ENCODE data around the gene CHL1. TPM values are rescaled to one million over a fixed set of nuclear protein-coding genes. Genes with fewer than 3 reads are reported as not detected.

Gene CHL1
- polyA plus RNA-seq, 4 donors, result under 0.01 to 6.6 (median 1.9) TPM

- DNase-seq (no peak), FAIRE-seq (no peak)
- no peak overlapping the region for H3K27ac ChIP-seq (ENCODE audit: low read depth in 1 of 3, low read length in 2 of 3)
- H3K4me1 ChIP-seq (ENCODE audit: control insufficient read depth in 3 of 3, insufficient read depth in 2 of 3, low read depth in 1 of 3, low read length in 2 of 3), result no peaks in the 10 kb centered on the region
- WGBS, 3 donors, result 80 to 88% (median 87%) methylated on average over 3 of the region's 3 CpGs
- H3K27me3 ChIP-seq (ENCODE audit: control insufficient read depth in 3 of 3, insufficient read depth in 3 of 3, low read length in 3 of 3), result no peaks in the 10 kb centered on the region
- H3K9me3 ChIP-seq (ENCODE audit: control insufficient read depth in 2 of 2, insufficient read depth in 1 of 2, low read depth in 1 of 2, low read length in 1 of 2), result no peaks in the 10 kb centered on the region
- no peaks in the 10 kb centered on the region for H3K36me3 ChIP-seq (ENCODE audit: control insufficient read depth in 3 of 3, insufficient read depth in 2 of 3, low read depth in 1 of 3, low read length in 3 of 3)
- no peak overlapping the region for H3K4me3 ChIP-seq (ENCODE audit: low read depth in 1 of 3, low read length in 3 of 3)
Measured at GRCh38 chr3:317012-317411, 120.4 kb downstream of the CHL1 start.

- no peaks in the 10 kb centered on the region for H3K9me3 ChIP-seq (ENCODE audit: control insufficient read depth in 2 of 2, insufficient read depth in 1 of 2, low read depth in 1 of 2, low read length in 1 of 2)
- no peak for DNase-seq
- no peaks in the 10 kb centered on the region for H3K4me1 ChIP-seq (ENCODE audit: control insufficient read depth in 3 of 3, insufficient read depth in 2 of 3, low read depth in 1 of 3, low read length in 2 of 3)
- no peak overlapping the region for H3K4me3 ChIP-seq (ENCODE audit: low read depth in 1 of 3, low read length in 3 of 3)
- H3K27ac ChIP-seq (ENCODE audit: low read depth in 1 of 3, low read length in 2 of 3), result no peak overlapping the region
- no peaks in the 10 kb centered on the region for H3K27me3 ChIP-seq (ENCODE audit: control insufficient read depth in 3 of 3, insufficient read depth in 3 of 3, low read length in 3 of 3)
- H3K36me3 ChIP-seq (ENCODE audit: control insufficient read depth in 3 of 3, insufficient read depth in 2 of 3, low read depth in 1 of 3, low read length in 3 of 3), result no peaks in the 10 kb centered on the region
- 27 to 75% (median 55%) methylated on average over 2 of the region's 2 CpGs for WGBS, 3 donors
- FAIRE-seq, result no peak
Measured at GRCh38 chr3:318903-319302, 122.3 kb downstream of the CHL1 start.

GRCh38 chr3:324423-324822 is 127.9 kb downstream of the CHL1 start:
- DNase-seq (no peak), FAIRE-seq (no peak)
- no peak overlapping the region for H3K4me3 ChIP-seq (ENCODE audit: low read depth in 1 of 3, low read length in 3 of 3)
- no peaks in the 10 kb centered on the region for H3K36me3 ChIP-seq (ENCODE audit: control insufficient read depth in 3 of 3, insufficient read depth in 2 of 3, low read depth in 1 of 3, low read length in 3 of 3)
- H3K27me3 ChIP-seq (ENCODE audit: control insufficient read depth in 3 of 3, insufficient read depth in 3 of 3, low read length in 3 of 3), result no peaks in the 10 kb centered on the region
- H3K4me1 ChIP-seq (ENCODE audit: control insufficient read depth in 3 of 3, insufficient read depth in 2 of 3, low read depth in 1 of 3, low read length in 2 of 3), result no peaks in the 10 kb centered on the region
- H3K9me3 ChIP-seq (ENCODE audit: control insufficient read depth in 2 of 2, insufficient read depth in 1 of 2, low read depth in 1 of 2, low read length in 1 of 2), result no peaks in the 10 kb centered on the region
- 91 to 98% (median 94%) methylated on average over 2 of the region's 2 CpGs for WGBS, 3 donors
- no peak overlapping the region for H3K27ac ChIP-seq (ENCODE audit: low read depth in 1 of 3, low read length in 2 of 3)

- Histone ChIP-seq H3K27me3 (ENCODE audit: control insufficient read depth in 3 of 3, insufficient read depth in 3 of 3, low read length in 3 of 3) (no peaks in the 10 kb centered on the region), H3K27ac (ENCODE audit: low read depth in 1 of 3, low read length in 2 of 3) (no peak overlapping the region), H3K9me3 (ENCODE audit: control insufficient read depth in 2 of 2, insufficient read depth in 1 of 2, low read depth in 1 of 2, low read length in 1 of 2) (no peaks in the 10 kb centered on the region), H3K36me3 (ENCODE audit: control insufficient read depth in 3 of 3, insufficient read depth in 2 of 3, low read depth in 1 of 3, low read length in 3 of 3) (no peaks in the 10 kb centered on the region), H3K4me1 (ENCODE audit: control insufficient read depth in 3 of 3, insufficient read depth in 2 of 3, low read depth in 1 of 3, low read length in 2 of 3) (no peaks in the 10 kb centered on the region), H3K4me3 (ENCODE audit: low read depth in 1 of 3, low read length in 3 of 3) (no peak overlapping the region)
- DNase-seq, result no peak
- FAIRE-seq, result peak; percentile 57
- 82 to 94% (median 91%) methylated on average over 1 of the region's 1 CpG for WGBS, 3 donors
Measured at GRCh38 chr3:325495-325894, 128.9 kb downstream of the CHL1 start.

- WGBS, 3 donors, result 17 to 60% (median 39%) methylated on average over 1 of the region's 1 CpG
- Histone ChIP-seq H3K36me3 (ENCODE audit: control insufficient read depth in 3 of 3, insufficient read depth in 2 of 3, low read depth in 1 of 3, low read length in 3 of 3) (no peaks in the 10 kb centered on the region), H3K9me3 (ENCODE audit: control insufficient read depth in 2 of 2, insufficient read depth in 1 of 2, low read depth in 1 of 2, low read length in 1 of 2) (no peaks in the 10 kb centered on the region), H3K27ac (ENCODE audit: low read depth in 1 of 3, low read length in 2 of 3) (no peak overlapping the region), H3K4me3 (ENCODE audit: low read depth in 1 of 3, low read length in 3 of 3) (no peak overlapping the region), H3K4me1 (ENCODE audit: control insufficient read depth in 3 of 3, insufficient read depth in 2 of 3, low read depth in 1 of 3, low read length in 2 of 3) (no peaks in the 10 kb centered on the region), H3K27me3 (ENCODE audit: control insufficient read depth in 3 of 3, insufficient read depth in 3 of 3, low read length in 3 of 3) (no peaks in the 10 kb centered on the region)
- DNase-seq (no peak), FAIRE-seq (no peak)
Measured at GRCh38 chr3:330494-331115, 134.0 kb downstream of the CHL1 start.

GRCh38 chr3:331881-332280 is 135.3 kb downstream of the CHL1 start:
- DNase-seq (no peak), FAIRE-seq (no peak)
- Histone ChIP-seq H3K4me1 (ENCODE audit: control insufficient read depth in 3 of 3, insufficient read depth in 2 of 3, low read depth in 1 of 3, low read length in 2 of 3) (no peaks in the 10 kb centered on the region), H3K27me3 (ENCODE audit: control insufficient read depth in 3 of 3, insufficient read depth in 3 of 3, low read length in 3 of 3) (no peaks in the 10 kb centered on the region), H3K4me3 (ENCODE audit: low read depth in 1 of 3, low read length in 3 of 3) (no peak overlapping the region), H3K36me3 (ENCODE audit: control insufficient read depth in 3 of 3, insufficient read depth in 2 of 3, low read depth in 1 of 3, low read length in 3 of 3) (no peaks in the 10 kb centered on the region), H3K27ac (ENCODE audit: low read depth in 1 of 3, low read length in 2 of 3) (no peak overlapping the region), H3K9me3 (ENCODE audit: control insufficient read depth in 2 of 2, insufficient read depth in 1 of 2, low read depth in 1 of 2, low read length in 1 of 2) (no peaks in the 10 kb centered on the region)
- 66 to 82% (median 82%) methylated on average over 5 of the region's 5 CpGs for WGBS, 3 donors

DNA sequence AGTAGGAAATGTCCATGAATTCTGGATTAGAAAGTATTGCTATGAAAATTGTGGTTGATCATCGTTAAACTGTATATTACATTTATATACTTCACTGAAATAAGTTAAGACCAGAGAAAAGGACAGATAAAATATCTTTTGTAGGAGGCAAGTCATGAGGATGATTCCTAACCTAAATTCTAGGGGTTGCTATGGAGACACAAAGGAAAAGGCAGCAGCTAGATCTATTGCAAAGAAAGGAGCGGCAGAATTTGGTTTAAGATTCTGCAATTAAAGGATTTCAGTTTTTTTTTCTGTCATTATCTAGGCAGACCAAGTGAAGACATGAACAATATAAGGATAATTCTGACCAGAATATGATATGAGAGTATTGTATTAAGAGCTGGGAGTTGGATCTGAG is 136.1 kb downstream of the CHL1 start:
- no peaks in the 10 kb centered on the region for H3K36me3 ChIP-seq (ENCODE audit: control insufficient read depth in 3 of 3, insufficient read depth in 2 of 3, low read depth in 1 of 3, low read length in 3 of 3)
- no peaks in the 10 kb centered on the region for H3K9me3 ChIP-seq (ENCODE audit: control insufficient read depth in 2 of 2, insufficient read depth in 1 of 2, low read depth in 1 of 2, low read length in 1 of 2)
- no peak overlapping the region for H3K27ac ChIP-seq (ENCODE audit: low read depth in 1 of 3, low read length in 2 of 3)
- H3K27me3 ChIP-seq (ENCODE audit: control insufficient read depth in 3 of 3, insufficient read depth in 3 of 3, low read length in 3 of 3), result no peaks in the 10 kb centered on the region
- FAIRE-seq, result no peak
- H3K4me1 ChIP-seq (ENCODE audit: control insufficient read depth in 3 of 3, insufficient read depth in 2 of 3, low read depth in 1 of 3, low read length in 2 of 3), result no peaks in the 10 kb centered on the region
- no peak for DNase-seq
- WGBS, 3 donors, result 40 to 49% (median 42%) methylated on average over 2 of the region's 2 CpGs
- no peak overlapping the region for H3K4me3 ChIP-seq (ENCODE audit: low read depth in 1 of 3, low read length in 3 of 3)

GRCh38 chr3:335240-335639 is 138.7 kb downstream of the CHL1 start:
- H3K27ac ChIP-seq (ENCODE audit: low read depth in 1 of 3, low read length in 2 of 3), result no peak overlapping the region
- H3K4me3 ChIP-seq (ENCODE audit: low read depth in 1 of 3, low read length in 3 of 3), result no peak overlapping the region
- no peaks in the 10 kb centered on the region for H3K27me3 ChIP-seq (ENCODE audit: control insufficient read depth in 3 of 3, insufficient read depth in 3 of 3, low read length in 3 of 3)
- H3K36me3 ChIP-seq (ENCODE audit: control insufficient read depth in 3 of 3, insufficient read depth in 2 of 3, low read depth in 1 of 3, low read length in 3 of 3), result no peaks in the 10 kb centered on the region
- DNase-seq (no peak), FAIRE-seq (no peak)
- WGBS, 3 donors, result 70 to 75% (median 74%) methylated on average over 5 of the region's 5 CpGs
- no peaks in the 10 kb centered on the region for H3K9me3 ChIP-seq (ENCODE audit: control insufficient read depth in 2 of 2, insufficient read depth in 1 of 2, low read depth in 1 of 2, low read length in 1 of 2)
- H3K4me1 ChIP-seq (ENCODE audit: control insufficient read depth in 3 of 3, insufficient read depth in 2 of 3, low read depth in 1 of 3, low read length in 2 of 3), result no peaks in the 10 kb centered on the region

- WGBS, 3 donors, result 76 to 80% (median 77%) methylated on average over 5 of the region's 5 CpGs
- FAIRE-seq (no peak), DNase-seq (no peak)
- H3K9me3 ChIP-seq (ENCODE audit: control insufficient read depth in 2 of 2, insufficient read depth in 1 of 2, low read depth in 1 of 2, low read length in 1 of 2), result no peaks in the 10 kb centered on the region
- H3K4me3 ChIP-seq (ENCODE audit: low read depth in 1 of 3, low read length in 3 of 3), result no peak overlapping the region
- H3K4me1 ChIP-seq (ENCODE audit: control insufficient read depth in 3 of 3, insufficient read depth in 2 of 3, low read depth in 1 of 3, low read length in 2 of 3), result no peaks in the 10 kb centered on the region
- no peaks in the 10 kb centered on the region for H3K27me3 ChIP-seq (ENCODE audit: control insufficient read depth in 3 of 3, insufficient read depth in 3 of 3, low read length in 3 of 3)
- H3K36me3 ChIP-seq (ENCODE audit: control insufficient read depth in 3 of 3, insufficient read depth in 2 of 3, low read depth in 1 of 3, low read length in 3 of 3), result no peaks in the 10 kb centered on the region
- H3K27ac ChIP-seq (ENCODE audit: low read depth in 1 of 3, low read length in 2 of 3), result no peak overlapping the region
Measured at GRCh38 chr3:339351-339750, 142.8 kb downstream of the CHL1 start.

Data from small intestine (tissue), 7 donors.